GM18520 (cell line): Measurements from ENCODE around the gene CCDC134.
"Not testable (repeated sequence)": the region's sequence is repeated elsewhere in the genome, so short reads cannot be mapped to it uniquely, and the experiment has no call there.

Experiments used
- ATAC-seq: cut with Tn5 transposase; IDR thresholded peaks from one replicate; pipeline ENCODE4 v1.9.1; 2021; ENCODE audit not compliant: unreplicated experiment

The CCDC134 gene

DNA sequence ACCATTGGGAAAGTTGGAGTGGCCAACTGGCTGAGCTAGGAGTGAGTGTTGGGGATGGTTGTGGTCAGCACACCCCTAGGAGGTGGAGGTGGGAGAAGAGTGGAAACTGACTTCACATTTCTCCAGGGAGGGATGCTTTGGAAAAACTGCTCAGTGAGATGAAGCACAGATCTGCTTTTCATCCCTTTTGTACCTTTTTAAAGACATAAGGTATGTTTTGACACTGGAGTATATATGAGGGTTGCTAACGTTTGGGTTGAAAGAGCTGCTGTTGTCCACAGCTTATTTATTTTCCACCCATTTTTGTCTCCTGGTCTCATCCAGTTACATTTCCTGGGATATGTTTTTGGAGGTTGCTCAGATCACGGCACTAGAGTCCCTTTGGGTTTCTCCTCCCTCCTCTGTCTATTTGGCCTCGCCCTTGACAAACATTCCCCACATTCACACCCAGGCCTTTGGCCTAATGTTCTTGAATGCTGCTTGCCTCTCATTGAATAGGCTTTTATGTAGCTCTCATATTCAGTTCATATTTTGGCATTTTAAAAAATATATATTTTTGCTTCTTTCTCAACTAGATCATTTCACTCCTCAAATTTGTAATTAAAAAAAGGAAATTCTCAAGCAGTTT, 40.7 kb downstream of the CCDC134 start:
- ATAC-seq, result no peak

DNA sequence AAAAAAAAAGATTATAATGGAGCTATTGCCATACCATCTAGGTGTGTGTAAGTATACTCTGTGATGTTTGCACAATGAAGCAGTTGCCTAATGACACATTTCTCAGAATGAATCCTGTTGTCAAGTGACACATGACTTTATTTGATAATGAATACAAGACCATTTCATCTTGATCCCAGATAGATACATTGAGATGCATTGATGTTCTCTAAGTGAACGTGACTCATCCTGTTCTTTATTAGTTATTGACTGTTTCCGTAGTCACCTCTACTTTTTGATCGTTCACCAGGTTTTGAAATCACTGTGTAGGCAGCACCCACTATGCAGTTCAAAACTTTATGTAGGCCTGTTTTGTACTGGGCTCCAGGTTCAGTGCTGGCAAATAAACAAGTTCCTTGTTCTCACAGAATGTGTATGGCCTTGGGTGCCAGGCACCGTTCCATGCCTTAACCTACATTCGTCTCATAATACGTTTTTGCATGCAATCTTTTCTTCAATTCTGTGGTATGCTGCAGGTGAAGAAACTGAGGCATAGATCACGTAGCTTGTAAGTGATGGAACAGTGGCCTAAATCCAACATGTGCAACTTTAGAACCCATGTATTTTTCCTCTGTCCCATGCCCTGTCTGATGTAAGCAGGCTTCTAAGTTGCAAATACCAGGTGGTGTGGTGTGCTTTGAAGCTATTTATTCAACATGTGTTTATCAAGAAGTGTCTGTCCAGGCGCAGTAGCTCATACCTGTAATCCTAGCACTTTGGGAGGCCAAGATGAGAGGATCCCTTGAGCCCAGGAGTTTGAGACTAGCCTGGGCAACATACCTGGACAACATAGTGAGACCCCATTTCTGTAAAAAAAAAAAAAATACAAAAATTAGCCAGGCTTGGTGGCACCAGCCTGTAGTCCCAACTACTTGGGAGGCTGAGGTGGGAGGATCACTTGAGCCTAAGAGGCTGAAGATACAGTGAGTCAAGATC, 42.8 kb downstream of the CCDC134 start:
- no peak for ATAC-seq

DNA sequence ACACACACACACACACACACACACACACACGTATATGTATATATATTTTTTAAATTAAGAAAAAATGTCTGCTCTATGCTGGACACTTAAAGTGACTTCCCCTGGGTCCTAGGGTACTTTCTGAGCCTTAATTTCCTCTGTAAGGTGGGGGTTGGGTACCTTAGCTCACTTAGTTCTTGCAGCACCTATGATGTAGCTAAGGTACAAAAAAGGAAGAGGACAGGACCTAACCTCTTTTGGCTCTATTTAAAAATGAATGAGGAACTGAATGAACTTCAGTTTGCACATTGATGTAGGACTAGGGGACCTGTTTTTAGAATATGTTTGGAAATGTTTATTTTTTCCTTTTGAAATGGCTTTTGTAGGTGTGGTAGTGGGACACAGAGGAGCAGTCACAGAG, 43.6 kb downstream of the CCDC134 start:
- ATAC-seq, result no peak

DNA sequence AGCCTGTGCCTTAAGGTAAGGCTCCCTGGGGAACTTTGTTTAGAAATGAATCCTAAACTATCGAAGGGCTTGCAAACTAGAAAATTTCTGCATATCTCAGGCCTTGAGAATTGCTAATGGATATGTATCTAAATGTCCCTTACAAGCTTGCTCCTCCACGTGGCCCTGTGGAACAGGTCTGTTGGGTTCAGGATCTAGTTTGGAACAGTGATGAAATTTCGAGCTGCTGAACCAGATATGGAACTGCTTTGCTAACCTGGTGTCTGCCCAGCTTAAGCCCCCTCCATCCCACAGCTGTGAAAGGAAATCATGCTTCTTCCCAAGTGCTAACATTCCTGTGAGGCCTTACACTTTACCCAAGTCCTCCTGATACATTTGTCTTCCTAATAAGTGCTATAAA, 44.0 kb downstream of the CCDC134 start:
- no peak for ATAC-seq

DNA sequence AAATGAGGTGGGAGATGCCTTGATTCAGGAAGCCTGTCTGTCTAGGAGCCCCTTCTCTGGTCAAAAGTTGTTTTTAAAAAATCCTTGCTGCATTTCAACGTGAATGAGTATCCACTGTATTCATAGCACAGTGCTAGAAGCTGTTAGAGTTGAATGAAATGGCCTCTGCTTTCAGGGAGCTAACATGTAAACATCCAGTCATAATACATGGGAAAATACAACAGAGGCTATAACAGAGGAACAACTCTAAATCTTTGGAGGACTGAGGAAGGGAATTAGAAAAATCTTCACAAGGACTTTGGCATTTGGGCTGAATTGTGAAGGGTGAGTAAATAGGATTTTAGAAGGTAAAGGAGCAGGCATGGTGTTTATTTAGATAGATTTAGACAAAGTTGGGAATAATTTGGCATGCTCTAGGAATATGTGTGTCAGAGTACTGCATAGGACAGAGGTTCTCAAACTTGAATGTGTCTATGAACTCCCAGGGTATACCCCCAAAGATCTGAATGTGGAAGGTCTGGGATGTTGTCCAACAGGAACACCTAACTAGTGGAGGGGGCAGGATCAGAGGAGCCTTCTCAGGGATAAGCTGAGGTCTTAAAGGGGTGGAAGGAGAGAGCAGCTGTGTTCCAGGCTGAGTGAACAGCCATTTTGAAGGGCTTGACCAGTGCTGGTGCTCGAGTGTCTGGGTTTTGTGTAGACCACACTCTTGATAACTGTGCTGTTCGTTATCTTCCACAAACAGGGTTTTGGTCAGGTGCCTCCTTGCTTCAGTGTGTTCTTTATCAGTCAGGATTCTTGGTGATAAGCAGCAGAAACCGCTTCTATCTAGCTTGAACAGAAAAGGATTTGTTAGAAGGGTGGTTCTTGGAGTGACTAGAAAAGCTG, 45.1 kb downstream of the CCDC134 start:
- ATAC-seq, result no peak

DNA sequence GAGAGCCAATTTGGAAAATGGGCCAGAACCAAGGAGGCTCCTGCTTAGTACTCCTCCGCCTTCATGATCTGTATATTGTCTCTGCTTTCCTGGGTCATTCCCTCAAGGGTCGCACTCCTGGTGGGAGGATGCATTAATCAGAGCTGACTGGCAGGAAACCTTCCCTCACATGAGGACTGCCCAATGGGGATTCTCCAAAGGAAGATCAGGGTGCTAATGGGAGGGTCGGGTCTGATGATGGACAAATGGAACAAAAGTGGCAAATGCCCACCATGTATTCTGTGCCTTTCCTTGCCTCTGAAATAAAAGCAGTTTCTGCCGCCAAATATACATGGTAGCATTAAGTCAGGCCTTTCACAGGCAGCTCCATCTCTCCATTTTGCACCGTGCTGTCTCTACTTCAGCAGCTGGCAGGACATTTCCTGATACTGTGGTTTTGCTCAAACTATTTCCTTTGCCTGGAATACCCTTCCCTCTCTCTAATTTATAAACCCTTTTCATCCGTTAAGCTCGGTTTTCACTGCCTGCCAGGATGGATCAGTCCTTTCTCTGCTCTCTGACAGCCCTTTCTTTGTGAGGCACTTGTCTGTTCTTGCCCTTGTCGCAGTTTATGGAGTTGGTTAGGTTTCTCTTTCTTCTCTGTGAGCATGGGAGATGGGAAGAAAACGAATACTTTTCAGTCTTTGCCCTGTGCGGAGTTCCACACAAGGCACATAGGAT, 45.9 kb downstream of the CCDC134 start:
- no peak for ATAC-seq

DNA sequence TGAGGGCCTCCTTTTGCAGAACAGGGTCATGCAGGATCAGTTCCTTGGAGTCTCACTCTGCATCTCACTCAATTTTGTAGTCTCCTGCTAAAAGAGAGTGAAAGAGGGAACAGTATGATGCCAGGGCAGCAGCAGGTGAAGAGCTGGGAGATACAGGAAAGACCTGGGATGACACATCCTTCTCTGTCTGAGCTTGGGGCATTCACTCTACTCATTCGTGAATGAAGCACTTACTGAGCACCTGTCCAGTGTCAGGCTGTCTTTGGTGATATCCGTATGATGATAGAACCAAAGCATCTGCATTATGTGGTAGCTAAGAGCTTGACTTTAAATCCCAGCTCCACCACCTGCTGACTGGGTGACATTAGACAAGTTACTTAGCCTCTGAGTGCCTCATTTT, 46.8 kb downstream of the CCDC134 start:
- no peak for ATAC-seq

DNA sequence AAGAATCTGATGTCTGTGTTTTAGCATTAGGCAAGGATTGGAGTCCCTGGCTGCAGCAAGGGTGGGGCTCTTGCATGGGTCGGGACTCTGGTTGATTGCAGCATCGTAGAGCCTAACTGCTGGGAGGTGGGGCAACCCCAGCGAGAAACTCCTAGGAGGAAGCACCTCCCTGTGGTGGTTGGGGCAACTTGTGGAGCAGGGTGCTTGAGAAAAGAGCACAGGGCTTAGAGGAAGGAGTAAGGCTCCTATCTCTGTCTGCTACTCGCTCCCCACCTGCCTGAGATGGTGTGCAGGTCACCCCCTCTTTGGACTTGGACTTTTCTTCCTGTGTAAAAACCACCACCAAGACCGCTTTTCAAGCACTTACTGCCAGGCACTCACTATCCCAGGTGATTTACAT, 48.0 kb downstream of the CCDC134 start:
- ATAC-seq, result no peak

DNA sequence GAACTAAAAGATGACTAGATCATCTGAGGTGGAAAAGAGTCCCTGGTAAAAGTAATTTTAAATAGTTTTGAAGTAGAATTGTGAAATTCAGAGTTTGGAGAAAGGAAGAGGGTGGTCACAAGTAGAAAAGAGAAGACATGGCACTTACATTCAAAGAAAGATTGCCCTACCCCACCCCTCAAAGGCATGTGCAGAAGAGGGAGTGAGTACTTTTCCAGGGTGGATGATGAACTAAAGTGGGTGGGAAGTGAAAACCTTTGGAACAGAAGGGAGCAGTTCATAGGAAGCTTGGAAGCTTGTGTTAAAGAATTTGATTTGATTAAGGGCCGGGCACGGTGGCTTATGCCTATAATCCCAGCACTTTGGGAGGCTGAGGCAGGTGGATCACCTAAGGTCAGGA, 56.0 kb downstream of the CCDC134 start:
- ATAC-seq, result no peak

DNA sequence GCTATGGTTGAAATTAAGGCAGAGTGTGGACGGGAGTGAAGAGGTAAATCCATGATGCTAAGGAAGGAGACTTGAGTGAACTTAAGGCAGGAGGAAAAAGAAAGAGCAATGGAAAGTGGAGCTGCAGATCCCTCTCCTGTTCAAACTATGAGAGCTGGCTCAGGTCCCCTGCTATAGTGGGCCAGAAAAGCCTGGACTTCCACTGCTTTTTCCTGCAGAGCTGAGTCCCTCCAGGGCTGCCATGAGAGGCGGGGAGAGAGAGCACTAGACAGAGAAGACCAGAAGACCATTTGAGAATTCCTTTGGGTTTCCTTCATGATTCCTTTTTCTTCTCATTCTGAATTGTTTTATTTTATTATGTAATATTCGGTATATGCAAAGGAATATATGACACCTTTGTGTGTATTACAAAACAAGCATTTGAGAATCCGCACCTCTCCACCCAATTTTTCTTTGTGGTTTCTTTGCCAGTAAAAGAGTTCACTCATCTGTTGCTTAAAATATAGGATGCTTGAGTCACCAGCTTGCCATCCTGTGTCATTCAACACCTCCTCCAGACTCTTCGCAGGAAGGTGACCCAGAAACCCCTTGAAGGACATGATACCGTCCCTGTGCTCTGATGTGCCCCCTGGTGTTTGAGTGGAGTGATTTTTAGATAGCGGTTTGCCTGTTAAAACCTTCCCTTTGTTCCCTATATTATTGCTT, 56.8 kb downstream of the CCDC134 start:
- ATAC-seq, result no peak

DNA sequence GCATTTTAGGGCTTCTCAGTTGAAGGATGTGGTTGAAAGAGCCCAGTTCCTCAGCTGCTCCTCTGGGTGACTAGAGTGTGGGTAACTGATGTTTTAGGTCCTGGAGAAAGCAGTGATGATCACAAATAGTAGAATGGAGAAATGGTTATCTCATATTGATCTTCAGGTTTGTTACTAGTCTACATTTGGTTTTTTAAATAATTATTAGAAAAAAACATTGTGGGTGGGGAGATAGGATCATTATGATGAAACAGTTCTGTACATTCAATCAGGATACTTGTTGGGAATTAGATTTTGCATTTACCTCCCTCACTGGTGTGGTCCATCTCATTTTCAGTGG, 57.4 kb downstream of the CCDC134 start:
- ATAC-seq, result no peak

DNA sequence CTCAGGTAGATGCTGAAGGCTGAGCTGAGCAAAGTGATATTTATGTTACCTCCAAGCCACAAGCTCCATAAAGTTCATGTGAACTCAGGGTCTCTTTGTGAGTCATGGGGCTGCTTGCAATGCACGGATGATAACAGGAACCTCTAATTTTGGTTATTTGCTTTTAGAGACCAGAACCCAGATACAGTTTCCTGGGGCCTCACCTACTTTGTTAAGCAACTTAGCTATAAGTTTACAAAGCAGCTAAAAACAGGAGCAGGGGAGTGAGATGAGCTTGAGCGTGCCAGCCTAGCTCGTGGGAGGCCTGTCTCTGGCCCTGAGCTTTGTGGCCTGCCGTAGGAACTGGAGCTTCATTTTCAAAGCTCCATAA, 61.7 kb downstream of the CCDC134 start:
- peak; percentile 27 for ATAC-seq

DNA sequence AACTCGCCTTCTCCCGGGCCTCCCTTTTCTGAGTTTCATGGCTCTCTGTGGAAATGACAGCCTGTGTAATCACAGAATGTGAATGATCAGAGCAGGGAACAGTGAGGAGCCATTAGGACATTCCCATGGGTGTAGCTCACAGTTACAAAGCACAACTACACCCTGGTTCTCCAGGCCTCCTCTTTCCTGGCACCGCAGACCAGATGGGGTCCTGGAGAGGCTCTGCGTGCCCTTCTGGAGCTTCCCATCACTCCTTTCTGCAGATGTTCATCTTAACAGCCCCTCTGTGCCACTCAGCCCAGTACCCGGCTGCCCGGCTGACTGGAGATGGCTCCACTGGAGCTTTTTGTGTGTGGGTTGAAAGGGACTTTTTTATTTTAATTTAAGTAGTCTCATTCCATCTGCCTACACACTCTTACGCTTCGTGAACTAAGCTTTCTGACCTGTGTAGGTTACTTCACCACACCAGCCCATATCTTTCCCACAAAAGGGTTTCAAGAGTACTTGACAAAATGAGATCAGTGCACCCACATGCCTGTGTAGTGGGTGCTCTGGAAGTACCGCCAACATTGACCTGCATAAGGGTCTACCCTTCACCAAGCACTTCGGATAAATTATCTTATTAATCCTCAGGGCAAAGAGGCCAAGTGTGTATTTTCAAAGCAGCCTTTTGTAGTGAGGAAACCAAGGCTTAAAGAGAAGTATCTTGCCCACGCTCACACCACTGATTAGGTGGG, 62.2 kb downstream of the CCDC134 start:
- ATAC-seq, result peak; percentile 61

DNA sequence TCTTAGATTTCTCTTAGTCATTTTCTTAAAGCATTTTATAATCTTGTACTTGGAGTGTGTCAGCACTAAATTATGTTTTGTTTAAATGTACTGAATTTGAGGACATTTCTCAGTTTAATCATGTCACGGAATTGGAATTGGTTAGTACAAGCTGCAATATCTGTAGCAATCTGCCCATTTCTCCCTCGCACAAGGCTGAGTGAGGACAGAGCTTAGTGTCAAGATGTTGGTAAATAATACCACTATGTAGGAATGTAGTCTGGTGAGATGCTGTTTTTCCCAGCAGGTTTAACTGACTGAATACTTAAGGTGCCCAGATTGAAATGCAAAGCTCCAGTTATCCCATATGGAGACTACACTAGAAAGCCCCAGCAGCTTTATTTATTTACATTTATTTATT, 63.0 kb downstream of the CCDC134 start:
- ATAC-seq, result no peak

DNA sequence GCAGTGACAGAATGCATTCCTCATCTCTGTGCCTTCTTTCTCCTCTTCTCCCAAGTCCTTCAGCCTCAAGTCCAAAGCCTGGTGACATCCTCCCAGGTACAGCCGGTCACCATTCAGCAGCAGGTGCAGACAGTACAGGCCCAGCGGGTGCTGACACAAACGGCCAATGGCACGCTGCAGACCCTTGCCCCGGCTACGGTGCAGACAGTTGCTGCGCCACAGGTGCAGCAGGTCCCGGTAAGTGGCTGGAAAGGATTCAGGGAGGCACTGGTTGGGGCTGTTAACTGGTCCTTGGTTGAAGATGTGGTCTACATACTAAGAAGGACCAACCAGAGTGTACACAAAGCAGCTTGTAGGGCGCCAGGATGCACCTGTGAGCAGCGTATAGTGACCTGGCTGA, 68.1 kb downstream of the CCDC134 start:
- no peak for ATAC-seq

DNA sequence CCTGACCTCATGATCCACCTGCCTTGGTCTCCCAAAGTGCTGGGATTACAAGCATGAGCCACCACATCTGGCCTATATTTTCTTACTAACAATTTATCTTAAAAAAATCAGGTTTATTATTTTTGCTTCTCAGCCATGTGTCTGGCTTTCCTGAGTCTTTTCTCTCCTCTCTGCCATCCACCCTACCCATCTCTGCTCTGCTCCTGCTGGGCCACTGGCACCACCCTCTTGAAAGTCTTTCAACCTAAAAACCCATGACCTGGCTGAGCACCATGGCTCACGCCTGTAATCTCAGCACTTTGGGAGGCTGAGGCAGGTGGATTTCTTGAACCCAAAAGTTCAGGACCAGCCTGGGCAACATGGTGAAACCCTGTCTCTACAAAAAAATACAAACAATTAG, 69.6 kb downstream of the CCDC134 start:
- not testable (repeated sequence) for ATAC-seq

DNA sequence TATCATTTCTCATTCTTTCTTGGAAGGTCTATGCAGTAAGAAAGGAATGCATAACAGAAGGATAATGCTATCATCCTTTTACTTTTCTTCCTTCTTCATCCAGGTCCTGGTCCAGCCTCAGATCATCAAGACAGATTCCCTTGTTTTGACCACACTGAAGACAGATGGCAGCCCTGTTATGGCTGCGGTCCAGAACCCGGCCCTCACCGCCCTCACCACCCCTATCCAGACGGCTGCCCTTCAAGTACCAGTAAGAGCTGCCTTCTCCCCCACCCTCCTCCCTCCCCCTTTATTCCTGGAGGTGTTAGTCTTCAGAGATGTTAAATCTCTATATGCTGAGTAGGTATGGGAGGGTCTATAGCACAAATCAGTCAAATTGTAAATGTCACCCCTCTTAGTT, 70.3 kb downstream of the CCDC134 start:
- no peak for ATAC-seq

DNA sequence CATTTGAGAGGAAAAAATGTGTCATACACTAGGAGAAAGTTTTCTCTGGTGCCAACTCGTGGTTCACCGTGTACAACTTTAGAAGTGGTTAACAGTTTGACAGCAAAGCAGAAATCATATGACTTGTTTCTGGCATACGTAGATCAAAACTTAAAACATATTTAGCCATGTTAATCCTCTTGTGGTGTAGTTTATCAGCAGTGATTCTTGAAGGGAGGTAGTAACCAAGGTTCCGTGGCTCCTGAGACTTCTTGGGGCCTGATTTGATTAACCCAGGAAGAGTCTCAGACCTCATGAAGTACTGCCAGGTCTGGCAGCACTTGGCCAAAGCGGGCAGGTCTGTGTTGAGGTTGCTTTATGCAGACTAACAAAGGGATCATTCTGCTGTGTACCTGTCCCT, 72.9 kb downstream of the CCDC134 start:
- peak; percentile 66 for ATAC-seq

DNA sequence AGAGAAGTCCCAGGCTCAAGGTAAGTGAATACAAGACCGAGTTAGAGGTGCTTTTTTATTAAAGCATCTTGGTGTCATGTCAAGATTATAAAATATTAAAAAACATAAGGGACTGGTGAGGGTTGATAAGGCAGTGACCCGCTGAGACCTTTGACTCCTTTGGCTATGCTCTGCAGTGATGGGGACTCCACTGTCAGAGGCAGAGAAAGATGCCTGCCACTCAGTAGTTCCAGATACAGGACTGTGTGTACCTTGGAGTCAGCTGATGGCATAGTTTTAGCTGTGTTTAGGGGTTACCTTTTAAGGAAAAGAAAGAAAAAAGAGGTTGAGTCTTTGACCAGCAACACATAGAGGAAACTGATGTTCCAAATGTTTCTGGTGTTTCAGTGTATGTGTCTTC, 73.6 kb downstream of the CCDC134 start:
- ATAC-seq, result no peak
